H1 (cell line): ENCODE results near the gene TCF7L1. TPM values are rescaled to one million over a fixed set of nuclear protein-coding genes. Genes with fewer than 3 reads are reported as not detected.

Source experiments
- BCL11A ChIP-seq, 2 experiments: IDR thresholded peaks; one replicate each; pipeline ENCODE4 v1.6.1; 2011; ENCODE audit warnings: low read depth in 2 of 2, low read length in 2 of 2, mild to moderate bottlenecking in 2 of 2
- CBX8 ChIP-seq: fragments of 300-800, 300-1000 bp; sonication (generic); IDR thresholded peaks from 2 replicates; pipeline ENCODE4 v1.7.1; 2016; ENCODE audit warnings: low read depth, low read length, borderline replicate concordance
- RXRA ChIP-seq: IDR thresholded peaks from 2 replicates; pipeline ENCODE4 v1.6.1; 2011; ENCODE audit warnings: low read depth, mild to moderate bottlenecking, low read length, moderate library complexity; ENCODE audit not compliant: insufficient read depth
- polyA plus RNA-seq, 7 experiments: library from polyadenylated mRNA; depleted of rRNA in 3 of 7; stranded (reverse) in 5 of 7; unstranded in 2 of 7; fragments of >200 nt in 5 of 7; fragments of 200-250 nt in 2 of 7; gene quantifications; 1 replicate in 5 of 7; 2 replicates in 1 of 7; 4 replicates in 1 of 7; pipeline versions ENCODE4 v1.2.1 to v1.2.3, GENCODE V29; 2011 to 2013; ENCODE audit warnings: missing spikeins in 2 of 7, mixed read lengths in 2 of 7
- total RNA-seq: library from RNA; stranded (reverse); fragmentation: NEBNext Ultra II Directional; extraction: Animal tissue kit (Norgen Biotek cat#: 25700); gene quantifications from 2 replicates; pipeline ENCODE4 v1.2.1, GENCODE V29; 2021
- TF ChIP-seq, protein P1 (sequence below): IDR thresholded peaks from 2 replicates; pipeline ENCODE4 v1.6.1; 2012; ENCODE audit warnings: low read length, inconsistent platforms

TCF7L1 gene
- total and polyA plus RNA-seq, 2 of the 8 experiments (the other 6 are each of a cell fraction or from before 2014, with no cell fraction given) = 27.5 to 108 TPM

DNA sequence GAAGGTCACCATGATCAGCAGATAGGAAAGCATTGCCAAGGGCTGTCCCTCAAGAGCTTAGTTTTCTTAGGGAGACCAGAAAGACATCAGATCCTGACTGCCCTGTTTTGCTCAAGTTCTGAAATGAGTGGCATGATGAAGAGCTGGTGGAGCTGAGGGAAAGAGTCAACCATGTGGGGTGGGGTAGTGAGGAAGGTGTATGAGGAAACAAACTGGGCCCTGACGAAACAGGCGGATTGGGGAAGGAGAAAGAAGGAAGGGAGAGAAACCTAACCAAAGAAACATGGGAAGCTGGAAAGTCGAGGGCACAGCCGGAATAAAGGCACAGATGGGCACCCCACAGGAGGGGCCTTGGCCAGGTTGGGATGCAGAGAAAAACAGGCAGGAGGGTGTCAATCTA, 186.6 kb downstream of the TCF7L1 start (continued):
- TF ChIP-seq, protein P1, sequence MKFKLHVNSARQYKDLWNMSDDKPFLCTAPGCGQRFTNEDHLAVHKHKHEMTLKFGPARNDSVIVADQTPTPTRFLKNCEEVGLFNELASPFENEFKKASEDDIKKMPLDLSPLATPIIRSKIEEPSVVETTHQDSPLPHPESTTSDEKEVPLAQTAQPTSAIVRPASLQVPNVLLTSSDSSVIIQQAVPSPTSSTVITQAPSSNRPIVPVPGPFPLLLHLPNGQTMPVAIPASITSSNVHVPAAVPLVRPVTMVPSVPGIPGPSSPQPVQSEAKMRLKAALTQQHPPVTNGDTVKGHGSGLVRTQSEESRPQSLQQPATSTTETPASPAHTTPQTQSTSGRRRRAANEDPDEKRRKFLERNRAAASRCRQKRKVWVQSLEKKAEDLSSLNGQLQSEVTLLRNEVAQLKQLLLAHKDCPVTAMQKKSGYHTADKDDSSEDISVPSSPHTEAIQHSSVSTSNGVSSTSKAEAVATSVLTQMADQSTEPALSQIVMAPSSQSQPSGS = no peak
- TF ChIP-seq RXRA (no peak), CBX8 (no peak), BCL11A (IDR thresholded peaks at IDR 0.05; ENCODE audit: low read depth in 2 of 2, low read length in 2 of 2) (no peak)
- TF ChIP-seq, all 59 proteins: peak for 0
